ENCODE data around the gene TM9SF2.

The TM9SF2 gene

GRCh38 chr13:99501184-99501847, at the start of gene TM9SF2:
Gene TM9SF2 (plus strand): TSS chr13:99501472. CDS start chr13:99501607, 135 bp downstream.
- H3K36me3 ChIP-seq (ENCODE audit: control insufficient read depth in 2 of 2, insufficient read depth in 1 of 2, low read length in 2 of 2) = no peaks in the 10 kb centered on the region
- ChIA-PET CTCF (interaction anchor here (0.6 to 2.3 kb wide), 7 partner anchors 59 to 733 kb away, joined by 3 to 8 read pairs (median 3); no protein-coding TSS in a partner anchor), POLR2A (no interaction called here)
- H3K27ac ChIP-seq (ENCODE audit: extremely low read depth, low read depth, low read length) = peak within 1 kb of the TSS; percentile 91
- H3K9me3 ChIP-seq (ENCODE audit: control insufficient read depth, insufficient read depth, low read depth, low read length) = no peaks in the 10 kb centered on the region
- H3K4me3 ChIP-seq (ENCODE audit: low read depth, low read length) = peak within 1 kb of the TSS; percentile 92
- peaks cover 5% of the 10 kb centered on the region; the same call in 1 of the 2 replicates for H3K4me1 ChIP-seq (ENCODE audit: control insufficient read depth, insufficient read depth, low read length)
- TF ChIP-seq ZNF600 (tag by site-specific recombination; IDR thresholded peaks at IDR 0.05) (peak; percentile 96), FEZF1 (tag by site-specific recombination; IDR thresholded peaks at IDR 0.05) (0 out of 2 replicates have a peak, but pooled peaks have one; percentile 29), REPIN1 (tag by site-specific recombination; IDR thresholded peaks at IDR 0.05; ENCODE audit: low read depth) (no peak), ZNF473 (tag by site-specific recombination; IDR thresholded peaks at IDR 0.05) (no peak), TSHZ1 (tag by site-specific recombination; IDR thresholded peaks at IDR 0.05; ENCODE audit: borderline replicate concordance) (no peak), AEBP2 (tag by site-specific recombination; IDR thresholded peaks at IDR 0.05; ENCODE audit: borderline replicate concordance) (no peak), ZBTB17 (tag by site-specific recombination; IDR thresholded peaks at IDR 0.05) (peak; percentile 97), ZNF48 (tag by site-specific recombination; IDR thresholded peaks at IDR 0.05) (no peak), ZNF239 (tag by site-specific recombination; IDR thresholded peaks at IDR 0.05) (no peak), INSM2 (tag by site-specific recombination; IDR thresholded peaks at IDR 0.05) (peak; percentile 34; the same call in 1 of the 2 replicates), ZBTB1 (tag by site-specific recombination; IDR thresholded peaks at IDR 0.05) (peak; percentile 36; the same call in 1 of the 2 replicates), ZNF747 (tag by site-specific recombination; IDR thresholded peaks at IDR 0.05) (no peak), ZNF37A (tag by site-specific recombination; IDR thresholded peaks at IDR 0.05) (no peak), ZNF544 (tag by site-specific recombination; IDR thresholded peaks at IDR 0.05) (no peak), RBAK (tag by site-specific recombination; IDR thresholded peaks at IDR 0.05) (no peak), ZNF707 (tag by site-specific recombination; IDR thresholded peaks at IDR 0.05) (no peak), ZNF146 (tag by site-specific recombination; IDR thresholded peaks at IDR 0.05) (no peak), ZNF221 (tag by site-specific recombination; IDR thresholded peaks at IDR 0.05; ENCODE audit: borderline replicate concordance) (no peak), ZNF112 (tag by site-specific recombination; IDR thresholded peaks at IDR 0.05) (no peak), BCL11A (tag by site-specific recombination; IDR thresholded peaks at IDR 0.05; ENCODE audit: low read depth) (no peak), ZFP3 (tag by site-specific recombination; IDR thresholded peaks at IDR 0.05; ENCODE audit: low read depth) (no peak), ZBTB26 (tag by site-specific recombination; optimal IDR thresholded peaks at IDR 0.05) (peak; percentile 59), PRDM10 (tag by site-specific recombination; IDR thresholded peaks at IDR 0.05) (peak; percentile 43; the same call in 1 of the 2 replicates), ZNF350 (tag by site-specific recombination; IDR thresholded peaks at IDR 0.05) (no peak), ZNF623 (tag by site-specific recombination; IDR thresholded peaks at IDR 0.05) (no peak), HOXD13 (CRISPR knock-in tag; IDR thresholded peaks at IDR 0.05; ENCODE audit: borderline replicate concordance) (no peak), ZNF423 (tag by site-specific recombination; IDR thresholded peaks at IDR 0.05) (no peak)
